Trophoblast cell (in vitro differentiated cells and primary cell): ENCODE measurements around the gene GSE1.

Experiments used
- DNase-seq, 2 donors: peaks; one replicate each; pipeline ENCODE4 v3.0.0-alpha.2; 2016
- H2AFZ ChIP-seq: 2 replicates; pipeline ENCODE4 v1.6.1; 2013; ENCODE audit warnings: low read length, moderate library complexity, mild to moderate bottlenecking; ENCODE audit not compliant: insufficient read depth, poor library complexity
- H2AK5ac ChIP-seq: 2 replicates; pipeline ENCODE4 v1.6.1; 2013; ENCODE audit warnings: mild to moderate bottlenecking, low read length
- H2BK120ac ChIP-seq: 2 replicates; pipeline ENCODE4 v1.6.1; 2013; ENCODE audit warnings: low read length, mild to moderate bottlenecking, moderate library complexity; ENCODE audit not compliant: insufficient read depth, poor library complexity
- H2BK12ac ChIP-seq: 2 replicates; pipeline ENCODE4 v1.6.1; 2013; ENCODE audit warnings: mild to moderate bottlenecking, low read length, moderate library complexity
- H2BK5ac ChIP-seq: 2 replicates; pipeline ENCODE4 v1.6.1; 2013; ENCODE audit warnings: low read length, low read depth, moderate library complexity, mild to moderate bottlenecking; ENCODE audit not compliant: poor library complexity
- H3K14ac ChIP-seq: 2 replicates; pipeline ENCODE4 v1.6.1; 2013; ENCODE audit warnings: mild to moderate bottlenecking, low read length
- H3K18ac ChIP-seq: 2 replicates; pipeline ENCODE4 v1.6.1; 2013; ENCODE audit warnings: mild to moderate bottlenecking, low read length
- H3K23ac ChIP-seq: 2 replicates; pipeline ENCODE4 v1.6.1; 2013; ENCODE audit warnings: low read length
- H3K27ac ChIP-seq: 2 replicates; pipeline ENCODE4 v1.5.1; 2013; ENCODE audit warnings: low read depth, mild to moderate bottlenecking, inconsistent platforms, low read length, moderate library complexity
- H3K27me3 ChIP-seq: 2 replicates; pipeline ENCODE4 v1.6.1; 2013; ENCODE audit warnings: inconsistent platforms, mild to moderate bottlenecking, low read length, moderate library complexity; ENCODE audit not compliant: insufficient read depth
- H3K36me3 ChIP-seq, 2 experiments: 1 replicate in 1 of 2; 2 replicates in 1 of 2; pipeline ENCODE4 v1.6.1; 2013; ENCODE audit warnings: low read length in 2 of 2, mild to moderate bottlenecking in 2 of 2, moderate library complexity in 1 of 2; ENCODE audit not compliant: insufficient read depth in 2 of 2, control insufficient read depth in 1 of 2
- H3K4ac ChIP-seq: 2 replicates; pipeline ENCODE4 v1.6.1; 2013; ENCODE audit warnings: low read depth, mild to moderate bottlenecking, low read length, moderate library complexity
- H3K4me1 ChIP-seq, 2 experiments: 1 replicate in 1 of 2; 2 replicates in 1 of 2; pipeline ENCODE4 v1.6.1; 2013; ENCODE audit warnings: low read length in 2 of 2, mild to moderate bottlenecking in 2 of 2, moderate library complexity in 1 of 2; ENCODE audit not compliant: insufficient read depth in 2 of 2, control insufficient read depth in 1 of 2
- H3K4me2 ChIP-seq: 2 replicates; pipeline ENCODE4 v1.6.1; 2013; ENCODE audit warnings: inconsistent platforms, mild to moderate bottlenecking, low read length, moderate library complexity
- H3K4me3 ChIP-seq: 2 replicates; pipeline ENCODE4 v1.5.1; 2013; ENCODE audit warnings: mild to moderate bottlenecking, low read depth, low read length, inconsistent platforms
- H3K79me1 ChIP-seq: one replicate; pipeline ENCODE4 v1.6.1; 2013; ENCODE audit warnings: low read length
- H3K79me2 ChIP-seq: 2 replicates; pipeline ENCODE4 v1.6.1; 2013; ENCODE audit warnings: low read length, mild to moderate bottlenecking; ENCODE audit not compliant: control insufficient read depth, insufficient read depth, poor library complexity
- H3K9ac ChIP-seq: 2 replicates; pipeline ENCODE4 v1.6.1; 2013; ENCODE audit warnings: mild to moderate bottlenecking, low read length
- H3K9me3 ChIP-seq: 2 replicates; pipeline ENCODE4 v1.6.1; 2013; ENCODE audit warnings: low read depth, mild to moderate bottlenecking, control low read depth, inconsistent platforms, low read length; ENCODE audit not compliant: insufficient read depth
- H4K12ac ChIP-seq: 2 replicates; pipeline ENCODE4 v1.6.1; 2013; ENCODE audit warnings: low read depth, mild to moderate bottlenecking, low read length, moderate library complexity
- H4K8ac ChIP-seq: 2 replicates; pipeline ENCODE4 v1.6.1; 2013; ENCODE audit warnings: low read depth, mild to moderate bottlenecking, low read length, moderate library complexity
- H4K91ac ChIP-seq: one replicate; pipeline ENCODE4 v1.6.1; 2013; ENCODE audit warnings: low read depth, mild to moderate bottlenecking, low read length, moderate library complexity
- WGBS: extraction: QIAGEN DNeasy Blood & Tissue Kit; methylation state at CpG from one replicate; pipeline ENCODE4 v1.1.7; 2013; ENCODE audit warnings: missing lambda C conversion rate; ENCODE audit not compliant: insufficient read length, insufficient coverage; ENCODE audit errors: extremely low coverage; 5-methylcytosine and 5-hydroxymethylcytosine counted together

GSE1 gene

GRCh38 chr16:85637808-85638647, 24.9 kb downstream of the GSE1 start:
- Histone ChIP-seq H3K23ac (no peak overlapping the region), H3K9me3 (no peaks in the 10 kb centered on the region), H2AK5ac (no peak overlapping the region), H3K4ac (no peak overlapping the region), H3K79me2 (peaks cover 6% of the 10 kb centered on the region), H3K36me3 (peaks cover 24 to 42% of the 10 kb centered on the region in 2 experiments), H3K27ac (no peak overlapping the region), H3K18ac (no peak overlapping the region), H2BK120ac (no peak overlapping the region), H3K14ac (no peak overlapping the region), H3K9ac (no peak overlapping the region), H3K27me3 (no peaks in the 10 kb centered on the region), H4K91ac (no peak overlapping the region), H3K79me1 (no peaks in the 10 kb centered on the region), H2BK12ac (no peak overlapping the region), H2BK5ac (no peak overlapping the region), H2AFZ (no peak overlapping the region), H4K8ac (no peak overlapping the region), H3K4me2 (no peak overlapping the region), H4K12ac (no peak overlapping the region), H3K4me1 (peaks cover 0 to 2% of the 10 kb centered on the region in 2 experiments), H3K4me3 (no peak overlapping the region)
- no peak for DNase-seq
- no CpG with 5 or more reads among the region's 37 CpGs for WGBS

- Histone ChIP-seq H4K12ac (no peak overlapping the region), H3K79me1 (no peaks in the 10 kb centered on the region), H4K91ac (no peak overlapping the region), H3K9me3 (no peaks in the 10 kb centered on the region), H3K18ac (no peak overlapping the region), H3K36me3 (peaks cover 23 to 39% of the 10 kb centered on the region in 2 experiments), H3K4me3 (no peak overlapping the region), H3K4me2 (no peak overlapping the region), H3K14ac (no peak overlapping the region), H3K23ac (no peak overlapping the region), H3K27me3 (no peaks in the 10 kb centered on the region), H3K4me1 (peaks cover 0 to 2% of the 10 kb centered on the region in 2 experiments), H4K8ac (no peak overlapping the region), H2AK5ac (no peak overlapping the region), H2BK12ac (no peak overlapping the region), H3K79me2 (peaks cover 6% of the 10 kb centered on the region), H3K27ac (no peak overlapping the region), H2AFZ (no peak overlapping the region), H3K9ac (no peak overlapping the region), H3K4ac (no peak overlapping the region), H2BK5ac (no peak overlapping the region), H2BK120ac (no peak overlapping the region)
- WGBS: no CpG with 5 or more reads among the region's 26 CpGs
- no peak for DNase-seq
Observed at GRCh38 chr16:85638695-85639409, 25.7 kb downstream of the GSE1 start.

- Histone ChIP-seq H3K4ac (no peak overlapping the region), H3K14ac (no peak overlapping the region), H3K4me3 (no peak overlapping the region), H2AFZ (no peak overlapping the region), H3K23ac (no peak overlapping the region), H3K4me2 (no peak overlapping the region), H2BK12ac (no peak overlapping the region), H3K4me1 (peaks cover 5 to 6% of the 10 kb centered on the region in 2 experiments), H2BK5ac (no peak overlapping the region), H3K9me3 (no peaks in the 10 kb centered on the region), H3K9ac (no peak overlapping the region), H4K8ac (no peak overlapping the region), H2BK120ac (no peak overlapping the region), H3K27me3 (no peaks in the 10 kb centered on the region), H3K79me2 (peaks cover 8% of the 10 kb centered on the region), H4K12ac (no peak overlapping the region), H3K79me1 (peaks cover 4% of the 10 kb centered on the region), H3K36me3 (peaks cover 19 to 32% of the 10 kb centered on the region in 2 experiments), H2AK5ac (no peak overlapping the region), H4K91ac (no peak overlapping the region), H3K27ac (no peak overlapping the region), H3K18ac (no peak overlapping the region)
- DNase-seq: no peak
- no CpG with 5 or more reads among the region's 35 CpGs for WGBS
Observed at GRCh38 chr16:85639529-85640253, 26.6 kb downstream of the GSE1 start.

GRCh38 chr16:85640254-85640558, 27.1 kb downstream of the GSE1 start:
- Histone ChIP-seq H3K79me1 (peaks cover 6% of the 10 kb centered on the region), H3K14ac (no peak overlapping the region), H3K9ac (no peak overlapping the region), H3K4ac (no peak overlapping the region), H3K4me1 (peaks cover 10 to 11% of the 10 kb centered on the region in 2 experiments), H3K36me3 (peaks cover 16 to 29% of the 10 kb centered on the region in 2 experiments), H4K8ac (no peak overlapping the region), H3K4me2 (no peak overlapping the region), H2BK120ac (no peak overlapping the region), H3K79me2 (peaks cover 10% of the 10 kb centered on the region), H4K12ac (no peak overlapping the region), H3K27ac (no peak overlapping the region), H2BK5ac (no peak overlapping the region), H3K23ac (no peak overlapping the region), H2AK5ac (no peak overlapping the region), H2AFZ (no peak overlapping the region), H3K18ac (no peak overlapping the region), H2BK12ac (no peak overlapping the region), H4K91ac (no peak overlapping the region), H3K9me3 (no peaks in the 10 kb centered on the region), H3K27me3 (no peaks in the 10 kb centered on the region), H3K4me3 (no peak overlapping the region)
- WGBS: no CpG with 5 or more reads among the region's 13 CpGs
- peak; percentile 19 to 38 for DNase-seq
